GM18861 (cell line): ENCODE results near the gene MAP3K6.

Experiments used
- ATAC-seq: cut with Tn5 transposase; IDR thresholded peaks from one replicate; pipeline ENCODE4 v1.9.1; 2021; ENCODE audit not compliant: unreplicated experiment

Gene MAP3K6

GRCh38 chr1:27379564-27380122, 12.9 kb upstream of the MAP3K6 start:
- ATAC-seq, result no peak

GRCh38 chr1:27377760-27378495, 11.2 kb upstream of the MAP3K6 start:
- ATAC-seq, result no peak

GRCh38 chr1:27374362-27375086, 7.8 kb upstream of the MAP3K6 start, which contains the start of gene FCN3:
FCN3 (minus strand) TSS chr1:27374824; CDS start chr1:27374818, 6 bp downstream.
- ATAC-seq, result no peak

GRCh38 chr1:27372808-27373690, 6.3 kb upstream of the MAP3K6 start:
- ATAC-seq, result no peak

- ATAC-seq, result no peak
Observed at GRCh38 chr1:27372022-27372807, 5.5 kb upstream of the MAP3K6 start.

GRCh38 chr1:27368869-27369582, 2.3 kb upstream of the MAP3K6 start:
- ATAC-seq, result no peak

- no peak for ATAC-seq
Observed at GRCh38 chr1:27367160-27367650, 444 bp upstream of the MAP3K6 start.

GRCh38 chr1:27366113-27366410, 699 bp downstream of the MAP3K6 start:
- ATAC-seq, result no peak

GRCh38 chr1:27365372-27366112, 1.2 kb downstream of the MAP3K6 start:
- ATAC-seq, result no peak

GRCh38 chr1:27364696-27365371, 1.9 kb downstream of the MAP3K6 start:
- ATAC-seq, result no peak

- ATAC-seq, result no peak
Observed at GRCh38 chr1:27363766-27364695, 2.7 kb downstream of the MAP3K6 start.

- no peak for ATAC-seq
Observed at GRCh38 chr1:27361553-27361952, 5.2 kb downstream of the MAP3K6 start.

- no peak for ATAC-seq
Observed at GRCh38 chr1:27361044-27361402, 5.7 kb downstream of the MAP3K6 start.

- ATAC-seq, result no peak
Observed at GRCh38 chr1:27360159-27361043, 6.4 kb downstream of the MAP3K6 start.

- ATAC-seq, result no peak
Observed at GRCh38 chr1:27359822-27360158, 7.0 kb downstream of the MAP3K6 start.

GRCh38 chr1:27358928-27359313, 7.8 kb downstream of the MAP3K6 start:
- ATAC-seq, result no peak
